Iris pigment epithelial cell (primary cell): ENCODE results near the gene TMEM109.

Source experiments
- DNase-seq: peaks from one replicate; pipeline ENCODE4 v3.0.0-alpha.2; 2011; ENCODE audit warnings: low read depth

The TMEM109 gene

GRCh38 chr11:60970890-60971289, 56.9 kb downstream of the TMEM109 start:
- DNase-seq: no peak

- DNase-seq: no peak
These were observed 57.6 kb downstream of the TMEM109 start, which contains the start of gene CD6 for GRCh38 chr11:60971520-60971919. Gene CD6, plus strand, starts transcription at chr11:60971680. Its CDS starts 186 bp downstream, at chr11:60971866.

- DNase-seq: no peak
These were observed 58.4 kb downstream of the TMEM109 start for GRCh38 chr11:60972182-60973030.
